HCT116 (cell line): Measurements from ENCODE around the gene SMYD3. TPM values are rescaled to one million over a fixed set of nuclear protein-coding genes. Genes with fewer than 3 reads are reported as not detected.

Experiments
- ATAC-seq: fragments of 200-7000 bp; cut with Tn5 transposase; 2 replicates; pipeline ENCODE4 v1.9.1; 2020; ENCODE audit warnings: mild to moderate bottlenecking, moderate library complexity
- BruUV-seq: library from RNA; stranded (reverse); fragments of 400-500 nt; replicated peaks from 2 replicates; lab custom pipeline; 2021; lab: Mats Ljungman, UMichigan
- CTCF ChIA-PET: fragments of 300-600 bp; sonication (Branson Sonifier 250); formaldehyde crosslinking; loops from one replicate; lab custom pipeline; 2021; ENCODE audit warnings: antibody characterized with exemption; lab: Charles Lee
- POLR2A ChIA-PET: fragments of 300-600, 350-600 bp; sonication (Branson Sonifier 250); formaldehyde crosslinking; loops from one replicate; lab custom pipeline; 2021; ENCODE audit warnings: antibody characterized with exemption; lab: Charles Lee
- RAD21 ChIA-PET, 2 experiments: fragments of 300-600 bp; sonication (Branson Sonifier 250); formaldehyde crosslinking; loops; one replicate each; lab custom pipeline; 2023; ENCODE audit warnings: low total read pairs in 2 of 2; ENCODE audit not compliant: uncharacterized antibody in 2 of 2, unreplicated experiment in 2 of 2, low non-redundant PET in 1 of 2; lab: Charles Lee
- DNase-seq: peaks from one replicate; pipeline ENCODE4 v3.0.0-alpha.2; 2010; ENCODE audit warnings: low read depth, low spot score
- H2AFZ ChIP-seq: fragments of 200-600 bp; shearing (Covaris generic), sonication (generic); 2 replicates; pipeline ENCODE4 v1.6.1; 2017; ENCODE audit warnings: low read depth, mixed run types, mixed read lengths, antibody characterized with exemption, low read length; ENCODE audit not compliant: poor library complexity, severe bottlenecking
- H3K27ac ChIP-seq: 2 replicates; pipeline ENCODE4 v1.5.1; 2012; ENCODE audit warnings: low read depth, low read length
- H3K27me3 ChIP-seq: fragments of 200-600 bp; sonication (generic); 2 replicates; pipeline ENCODE4 v1.6.1; 2016; ENCODE audit warnings: mixed run types, low read length, mixed read lengths; ENCODE audit not compliant: insufficient read depth
- H3K36me3 ChIP-seq, 2 experiments: fragments of 200-500 bp in 1 of 2; fragments of 200-600 bp in 1 of 2; sonication (Bioruptor generic) in 1 of 2; sonication (generic) in 1 of 2; 2 replicates each; pipeline versions ENCODE4 v1.5.1 to v1.6.1; 2014 to 2016; ENCODE audit warnings: low read length in 2 of 2, inconsistent platforms in 1 of 2, mixed read lengths in 1 of 2, mixed run types in 1 of 2; ENCODE audit not compliant: insufficient read depth in 2 of 2, control insufficient read depth in 1 of 2
- H3K4me1 ChIP-seq, 2 experiments: fragments of 200-600 bp in 1 of 2; sonication (generic) in 1 of 2; 2 replicates each; pipeline versions ENCODE4 v1.5.1 to v1.6.1; 2012 to 2017; ENCODE audit warnings: low read length in 2 of 2, inconsistent platforms in 1 of 2, mild to moderate bottlenecking in 1 of 2, mixed read lengths in 1 of 2, mixed run types in 1 of 2, moderate library complexity in 1 of 2; ENCODE audit not compliant: insufficient read depth in 2 of 2, control insufficient read depth in 1 of 2
- H3K4me2 ChIP-seq: fragments of 200-600 bp; sonication (generic); 2 replicates; pipeline ENCODE4 v1.6.1; 2017; ENCODE audit warnings: mixed run types, low read length, mixed read lengths
- H3K4me3 ChIP-seq, 2 experiments: fragments of 200-600 bp in 1 of 2; sonication (generic) in 1 of 2; replicated peaks in 1 of 2; 2 replicates each; pipeline ENCODE4 v1.5.1; 2011 to 2016; ENCODE audit warnings: low read length in 2 of 2, control low read depth in 1 of 2, low read depth in 1 of 2, mild to moderate bottlenecking in 1 of 2, mixed read lengths in 1 of 2, mixed run types in 1 of 2
- H3K79me2 ChIP-seq: fragments of 200-600 bp; sonication (generic); 2 replicates; pipeline ENCODE4 v1.6.1; 2017; ENCODE audit warnings: mild to moderate bottlenecking, mixed run types, low read length, moderate library complexity, mixed read lengths; ENCODE audit not compliant: insufficient read depth
- H3K9ac ChIP-seq: fragments of 200-600 bp; sonication (generic); 2 replicates; pipeline ENCODE4 v1.6.1; 2016; ENCODE audit warnings: low read length, mixed read lengths
- H3K9me2 ChIP-seq: fragments of 200-600 bp; sonication (generic), shearing (Covaris generic); 2 replicates; pipeline ENCODE4 v1.6.1; 2017; ENCODE audit warnings: mixed run types, mild to moderate bottlenecking, moderate library complexity; ENCODE audit not compliant: insufficient read depth
- H3K9me3 ChIP-seq, 2 experiments: fragments of 200-500 bp in 1 of 2; fragments of 200-600 bp in 1 of 2; sonication (Bioruptor generic) in 1 of 2; sonication (generic) in 1 of 2; 2 replicates each; pipeline ENCODE4 v1.6.1; 2014 to 2017; ENCODE audit warnings: low read length in 2 of 2, mixed read lengths in 2 of 2, inconsistent platforms in 1 of 2, low read depth in 1 of 2, mild to moderate bottlenecking in 1 of 2, mixed run types in 1 of 2, moderate library complexity in 1 of 2; ENCODE audit not compliant: control insufficient read depth in 1 of 2, insufficient read depth in 1 of 2
- H4K20me1 ChIP-seq: fragments of 200-600 bp; sonication (generic), shearing (Covaris generic); 2 replicates; pipeline ENCODE4 v1.6.1; 2017; ENCODE audit warnings: mixed run types, mild to moderate bottlenecking, moderate library complexity; ENCODE audit not compliant: insufficient read depth
- ATF3 ChIP-seq: IDR thresholded peaks from 2 replicates; pipeline ENCODE4 v1.6.1; 2012
- CEBPB ChIP-seq: IDR thresholded peaks from 2 replicates; pipeline ENCODE4 v1.6.1; 2012; ENCODE audit warnings: low read depth
- CTCF ChIP-seq, 3 experiments: fragments of 200-600 bp in 1 of 3; sonication (generic) in 1 of 3; IDR thresholded peaks in 2 of 3; conservative IDR thresholded peaks in 1 of 3; 2 replicates each; pipeline ENCODE4 v1.5.1; 2012 to 2017; ENCODE audit warnings: low read depth in 2 of 3, low read length in 2 of 3, antibody characterized with exemption in 1 of 3, borderline replicate concordance in 1 of 3, control low read depth in 1 of 3, mild to moderate bottlenecking in 1 of 3, mixed read lengths in 1 of 3, mixed run types in 1 of 3, moderate library complexity in 1 of 3; ENCODE audit not compliant: insufficient read depth in 1 of 3
- EZH2phosphoT487 ChIP-seq: fragments of 200-600 bp; IDR thresholded peaks from 2 replicates; pipeline ENCODE4 v1.6.1; 2018; ENCODE audit warnings: antibody characterized with exemption, borderline replicate concordance
- FOSL1 ChIP-seq: IDR thresholded peaks from 2 replicates; pipeline ENCODE4 v1.6.1; 2012; ENCODE audit warnings: low read depth
- JUND ChIP-seq: IDR thresholded peaks from 2 replicates; pipeline ENCODE4 v1.6.1; 2012
- MAX ChIP-seq: IDR thresholded peaks from 2 replicates; pipeline ENCODE4 v1.6.1; 2012
- TCF7L2 ChIP-seq: IDR thresholded peaks from 2 replicates; pipeline ENCODE4 v1.7.0; 2011; ENCODE audit warnings: borderline replicate concordance, inconsistent platforms; ENCODE audit not compliant: insufficient read depth, insufficient read length; ENCODE audit errors: extremely low read depth
- YY1 ChIP-seq: IDR thresholded peaks from 2 replicates; pipeline ENCODE4 v1.6.1; 2011; ENCODE audit warnings: low read length, low read depth, moderate library complexity, mild to moderate bottlenecking; ENCODE audit not compliant: insufficient replicate concordance; ENCODE audit errors: extremely low read depth
- ZFX ChIP-seq: fragments of 450-650 bp; IDR thresholded peaks from 2 replicates; pipeline ENCODE4 v1.6.1; 2017
- ZNF274 ChIP-seq: fragments of 200-500 bp; sonication (Bioruptor generic); IDR thresholded peaks from 2 replicates; pipeline ENCODE4 v1.6.1; 2014; ENCODE audit warnings: mild to moderate bottlenecking, low read depth, low read length, inconsistent platforms
- intact Hi-C: fragments of 100-400 bp; cut with micrococcal nuclease; formaldehyde crosslinking; loops from 2 replicates; pipeline ENCODE4 v1.10.0; 2022
- total RNA-seq: library from RNA; stranded (reverse); gene quantifications from one replicate; pipeline ENCODE4 v1.2.1, GENCODE V29; 2021; ENCODE audit not compliant: unreplicated experiment

SMYD3 gene
- total RNA-seq, 1 experiment from 2014 or later = 33.6 TPM

- Histone ChIP-seq H3K27ac (no peak overlapping the region), H3K79me2 (peaks cover 3% of the 10 kb centered on the region; the same call in 1 of the 2 replicates), H3K9ac (no peak overlapping the region), H3K27me3 (no peaks in the 10 kb centered on the region), H3K9me2 (no peaks in the 10 kb centered on the region), H3K4me2 (no peak overlapping the region), H2AFZ (no peak overlapping the region), H3K4me1 (no peaks in the 10 kb centered on the region), H3K4me3 (no peak overlapping the region), H3K36me3 (no peaks in the 10 kb centered on the region), H4K20me1 (no peaks in the 10 kb centered on the region), H3K9me3 (no peaks in the 10 kb centered on the region; a peak in 1 of 4 replicates)
- ChIA-PET RAD21 (no interaction called here), POLR2A (no interaction called here), CTCF (no interaction called here)
- intact Hi-C loops = no loop called here
- no TSS peak for BruUV-seq
- no peak for DNase-seq
- no peak for ATAC-seq
- TF ChIP-seq ZFX (no peak), CTCF (IDR thresholded peaks at IDR 0.05 in 2 of 3, conservative IDR thresholded peaks at IDR 0.05 in 1 of 3; ENCODE audit: borderline replicate concordance in 1 of 3, insufficient read depth in 1 of 3, low read depth in 2 of 3, low read length in 2 of 3) (no peak), JUND (no peak), ZNF274 (no peak), FOSL1 (no peak), CEBPB (no peak), MAX (no peak), EZH2phosphoT487 (no peak), YY1 (no peak), ATF3 (no peak), TCF7L2 (no peak)
Observed at GRCh38 chr1:246460406-246460805, 46.7 kb downstream of the SMYD3 start.
